Endometrial microvascular endothelial cells (primary cell): Measurements from ENCODE around the gene FSD2. TPM values are rescaled to one million over a fixed set of nuclear protein-coding genes. Genes with fewer than 3 reads are reported as not detected.
"Not testable (repeated sequence)": the region's sequence is repeated elsewhere in the genome, so short reads cannot be mapped to it uniquely, and the experiment has no call there.

Source experiments
- in situ Hi-C: cut with HindIII; loops from 2 replicates; pipeline ENCODE4 v1.10.0; 2017; ENCODE audit warnings: low sequenced_read_pairs, low pct_unique_long_range_greater_than_20kb; ENCODE audit errors: inconsistent ontology term
- total RNA-seq: library from RNA; depleted of rRNA; stranded (reverse); fragments of >200 nt; gene quantifications from one replicate; pipeline ENCODE4 v1.2.3, GENCODE V29; 2015; ENCODE audit errors: inconsistent ontology term

The FSD2 gene
- total RNA-seq, 1 donor from 2014 or later, result not detected

GRCh38 chr15:82832601-82833361 lies 26.9 kb upstream of the FSD2 start:
- in situ Hi-C loops, result no loop called here

GRCh38 chr15:82831894-82832600 lies 26.2 kb upstream of the FSD2 start:
- in situ Hi-C loops, result no loop called here

- in situ Hi-C loops, result no loop called here
Measured at GRCh38 chr15:82830427-82831173, 24.7 kb upstream of the FSD2 start.

GRCh38 chr15:82829234-82829633 lies 23.4 kb upstream of the FSD2 start:
- in situ Hi-C loops, result no loop called here

- in situ Hi-C loops, result no loop called here
Measured at GRCh38 chr15:82828075-82828474, 22.2 kb upstream of the FSD2 start.

- in situ Hi-C loops, result no loop called here
Measured at GRCh38 chr15:82823049-82823448, 17.2 kb upstream of the FSD2 start.

- in situ Hi-C loops, result not testable (repeated sequence)
Measured at GRCh38 chr15:82821851-82822250, 16.0 kb upstream of the FSD2 start.

- in situ Hi-C loops, result not testable (repeated sequence)
Measured at GRCh38 chr15:82821396-82821795, 15.5 kb upstream of the FSD2 start.

- in situ Hi-C loops, result no loop called here
Measured at GRCh38 chr15:82820128-82820527, 14.3 kb upstream of the FSD2 start.

- in situ Hi-C loops, result no loop called here
Measured at GRCh38 chr15:82812994-82813393, 7.1 kb upstream of the FSD2 start.

GRCh38 chr15:82810890-82811426 lies 5.1 kb upstream of the FSD2 start:
- in situ Hi-C loops, result no loop called here

GRCh38 chr15:82810061-82810889 lies 4.4 kb upstream of the FSD2 start:
- in situ Hi-C loops, result no loop called here

GRCh38 chr15:82809308-82810060 lies 3.6 kb upstream of the FSD2 start, which contains the start of gene WHAMM:
Gene WHAMM (plus strand): TSS chr15:82809628. CDS start chr15:82809727, 99 bp downstream.
- in situ Hi-C loops, result no loop called here

GRCh38 chr15:82808634-82809041 lies 2.8 kb upstream of the FSD2 start:
- in situ Hi-C loops, result no loop called here

GRCh38 chr15:82807920-82808633 lies 2.2 kb upstream of the FSD2 start:
- in situ Hi-C loops, result no loop called here

- in situ Hi-C loops, result no loop called here
Measured at GRCh38 chr15:82804575-82804949, 1.3 kb downstream of the FSD2 start.

GRCh38 chr15:82803793-82804574 lies 1.9 kb downstream of the FSD2 start:
- in situ Hi-C loops, result no loop called here
